ENCODE results near the gene APH1B.

Gene APH1B

GRCh38 chr15:63292771-63293170, 15.4 kb downstream of the APH1B start:
- peaks cover 14% of the 10 kb centered on the region for H3K4me1 Mint-ChIP-seq
- peaks cover 4% of the 10 kb centered on the region for H3K27me3 Mint-ChIP-seq (ENCODE audit: low read depth, poor library complexity)
- no peak for TF ChIP-seq CTCF (IDR thresholded peaks at IDR 0.05)
- no peaks in the 10 kb centered on the region for H3K9me3 Mint-ChIP-seq
- no peak overlapping the region for H3K4me3 Mint-ChIP-seq
- H3K36me3 Mint-ChIP-seq (ENCODE audit: low read depth), result peaks cover 25% of the 10 kb centered on the region
- no peak overlapping the region for H3K27ac Mint-ChIP-seq
- DNase-seq, result no peak

GRCh38 chr15:63294359-63294758, 17.0 kb downstream of the APH1B start:
- H3K27me3 Mint-ChIP-seq (ENCODE audit: low read depth, poor library complexity), result peaks cover 4% of the 10 kb centered on the region
- H3K4me1 Mint-ChIP-seq, result peaks cover 17% of the 10 kb centered on the region
- H3K9me3 Mint-ChIP-seq, result no peaks in the 10 kb centered on the region
- no peak overlapping the region for H3K27ac Mint-ChIP-seq
- TF ChIP-seq CTCF (IDR thresholded peaks at IDR 0.05), result no peak
- no peak for DNase-seq
- peaks cover 35% of the 10 kb centered on the region for H3K36me3 Mint-ChIP-seq (ENCODE audit: low read depth)
- H3K4me3 Mint-ChIP-seq, result no peak overlapping the region

GRCh38 chr15:63295341-63295740, 17.9 kb downstream of the APH1B start:
- peaks cover 35% of the 10 kb centered on the region for H3K36me3 Mint-ChIP-seq (ENCODE audit: low read depth)
- H3K4me3 Mint-ChIP-seq, result no peak overlapping the region
- no peak overlapping the region for H3K27ac Mint-ChIP-seq
- no peak for TF ChIP-seq CTCF (IDR thresholded peaks at IDR 0.05)
- H3K4me1 Mint-ChIP-seq, result peaks cover 27% of the 10 kb centered on the region
- H3K27me3 Mint-ChIP-seq (ENCODE audit: low read depth, poor library complexity), result peaks cover 4% of the 10 kb centered on the region
- no peak for DNase-seq
- H3K9me3 Mint-ChIP-seq, result no peaks in the 10 kb centered on the region

DNA sequence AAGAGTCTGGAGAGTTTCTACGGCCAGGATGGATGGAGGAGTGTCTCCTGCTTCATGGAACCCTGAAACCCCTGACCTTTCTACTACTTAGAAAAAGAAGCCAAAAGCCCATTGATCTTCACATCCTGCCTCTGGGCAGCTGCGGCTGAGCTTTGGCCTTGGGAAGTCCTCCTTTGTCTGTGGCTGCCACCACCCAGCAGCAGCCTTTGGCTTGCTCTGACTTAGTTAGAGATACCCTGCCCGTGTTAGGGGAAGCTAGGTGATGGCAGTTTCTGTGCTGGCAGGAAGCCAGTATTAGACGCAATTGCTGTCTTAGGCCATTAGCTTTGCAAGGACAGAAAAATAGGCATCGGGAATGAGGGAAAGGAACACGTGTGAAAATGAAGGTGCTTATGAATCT, 18.8 kb downstream of the APH1B start:
- Mint-ChIP-seq H3K4me3 (no peak overlapping the region), H3K36me3 (ENCODE audit: low read depth) (peaks cover 35% of the 10 kb centered on the region), H3K4me1 (peaks cover 29% of the 10 kb centered on the region), H3K9me3 (no peaks in the 10 kb centered on the region), H3K27me3 (ENCODE audit: low read depth, poor library complexity) (peaks cover 4% of the 10 kb centered on the region), H3K27ac (no peak overlapping the region)
- DNase-seq, result no peak
- TF ChIP-seq CTCF (IDR thresholded peaks at IDR 0.05), result no peak

DNA sequence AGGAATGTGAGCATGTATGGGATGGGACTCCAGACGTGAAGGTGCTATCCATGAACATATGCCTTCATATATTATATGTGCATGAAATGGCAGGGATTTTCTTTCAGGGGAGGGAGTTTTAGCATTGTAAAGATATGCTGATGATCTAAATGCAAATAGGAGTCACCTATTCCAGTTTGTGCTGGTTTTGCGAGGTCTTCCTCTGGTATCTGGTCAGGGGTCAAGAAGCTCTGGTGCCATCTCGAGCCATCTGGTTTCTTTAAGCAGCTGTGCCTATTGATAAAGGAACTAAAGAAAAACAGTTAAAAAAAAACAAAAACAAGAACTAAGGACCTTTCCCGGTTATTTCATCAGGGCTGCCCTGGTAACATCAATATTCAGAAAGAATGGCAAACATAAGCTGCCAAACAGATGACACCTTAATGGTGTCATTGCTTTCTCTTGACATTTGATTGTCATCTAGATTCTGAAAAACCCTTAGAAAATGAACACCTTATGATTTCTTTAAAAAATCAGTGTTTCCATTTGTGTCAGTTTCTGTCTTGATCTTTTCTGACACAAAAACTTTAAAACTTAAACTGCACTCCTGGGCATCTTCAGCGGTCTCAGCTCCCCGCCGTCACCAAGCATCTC, 22.7 kb downstream of the APH1B start:
- peaks cover 52% of the 10 kb centered on the region for H3K4me1 Mint-ChIP-seq
- DNase-seq, result no peak
- no peak for TF ChIP-seq CTCF (IDR thresholded peaks at IDR 0.05)
- no peak overlapping the region for H3K4me3 Mint-ChIP-seq
- no peaks in the 10 kb centered on the region for H3K9me3 Mint-ChIP-seq
- peaks cover 32% of the 10 kb centered on the region for H3K36me3 Mint-ChIP-seq (ENCODE audit: low read depth)
- no peak overlapping the region for H3K27ac Mint-ChIP-seq
- peaks cover 7% of the 10 kb centered on the region for H3K27me3 Mint-ChIP-seq (ENCODE audit: low read depth, poor library complexity)

GRCh38 chr15:63301088-63301487, 23.7 kb downstream of the APH1B start:
- peaks cover 30% of the 10 kb centered on the region for H3K36me3 Mint-ChIP-seq (ENCODE audit: low read depth)
- DNase-seq, result no peak
- H3K4me1 Mint-ChIP-seq, result peaks cover 57% of the 10 kb centered on the region
- no peak for TF ChIP-seq CTCF (IDR thresholded peaks at IDR 0.05)
- no peaks in the 10 kb centered on the region for H3K9me3 Mint-ChIP-seq
- H3K4me3 Mint-ChIP-seq, result no peak overlapping the region
- peaks cover 7% of the 10 kb centered on the region for H3K27me3 Mint-ChIP-seq (ENCODE audit: low read depth, poor library complexity)
- no peak overlapping the region for H3K27ac Mint-ChIP-seq
